ENCODE data around the gene LAYN.
A peak's percentile ranks its signal among the peaks of the same experiment; 100 is the strongest.

LAYN gene

GRCh38 chr11:111582881-111583280, 42.4 kb downstream of the LAYN start:
- Histone ChIP-seq H3K4me2 (ENCODE audit: low read length) (no peak overlapping the region), H3K4me3 (ENCODE audit: low read length) (no peak overlapping the region), H4K20me1 (ENCODE audit: control insufficient read depth, insufficient read depth, low read depth, low read length) (no peaks in the 10 kb centered on the region), H3K36me3 (ENCODE audit: control insufficient read depth, low read length) (no peaks in the 10 kb centered on the region), H3K9me3 (ENCODE audit: control insufficient read depth, insufficient read depth, low read length) (no peaks in the 10 kb centered on the region), H3K4me1 (ENCODE audit: control insufficient read depth, low read length) (peaks cover 22% of the 10 kb centered on the region), H3K27me3 (ENCODE audit: control insufficient read depth, low read length) (no peaks in the 10 kb centered on the region), H3F3A (ENCODE audit: control insufficient read depth, insufficient read depth) (no peaks in the 10 kb centered on the region), H3K79me2 (ENCODE audit: control insufficient read depth, low read length) (no peaks in the 10 kb centered on the region), H3K27ac (ENCODE audit: low read depth, low read length) (no peak overlapping the region), H3K9me2 (replicated peaks; ENCODE audit: control insufficient read depth, low read length) (no peaks in the 10 kb centered on the region)
- TF ChIP-seq EZH2phosphoT487 (IDR thresholded peaks at IDR 0.05; ENCODE audit: borderline replicate concordance, low read length) = no peak
- no peak for TF ChIP-seq CTCF (IDR thresholded peaks at IDR 0.05; ENCODE audit: low read depth, low read length, poor library complexity, severe bottlenecking)

GRCh38 chr11:111585371-111585770, 44.9 kb downstream of the LAYN start:
- no peak overlapping the region for H3K4me2 ChIP-seq (ENCODE audit: low read length)
- no peaks in the 10 kb centered on the region for H3K36me3 ChIP-seq (ENCODE audit: control insufficient read depth, low read length)
- H3K27ac ChIP-seq (ENCODE audit: low read depth, low read length) = no peak overlapping the region
- peaks cover 1% of the 10 kb centered on the region; the same call in 1 of the 2 replicates for H3K27me3 ChIP-seq (ENCODE audit: control insufficient read depth, low read length)
- H3K79me2 ChIP-seq (ENCODE audit: control insufficient read depth, low read length) = no peaks in the 10 kb centered on the region
- peaks cover 22% of the 10 kb centered on the region for H3K4me1 ChIP-seq (ENCODE audit: control insufficient read depth, low read length)
- no peaks in the 10 kb centered on the region for H4K20me1 ChIP-seq (ENCODE audit: control insufficient read depth, insufficient read depth, low read depth, low read length)
- no peak overlapping the region for H3K4me3 ChIP-seq (ENCODE audit: low read length)
- H3K9me3 ChIP-seq (ENCODE audit: control insufficient read depth, insufficient read depth, low read length) = no peaks in the 10 kb centered on the region
- H3F3A ChIP-seq (ENCODE audit: control insufficient read depth, insufficient read depth) = no peaks in the 10 kb centered on the region
- no peak for TF ChIP-seq CTCF (IDR thresholded peaks at IDR 0.05; ENCODE audit: low read depth, low read length, poor library complexity, severe bottlenecking)
- no peak for TF ChIP-seq EZH2phosphoT487 (IDR thresholded peaks at IDR 0.05; ENCODE audit: borderline replicate concordance, low read length)
- no peaks in the 10 kb centered on the region for H3K9me2 ChIP-seq (replicated peaks; ENCODE audit: control insufficient read depth, low read length)

DNA sequence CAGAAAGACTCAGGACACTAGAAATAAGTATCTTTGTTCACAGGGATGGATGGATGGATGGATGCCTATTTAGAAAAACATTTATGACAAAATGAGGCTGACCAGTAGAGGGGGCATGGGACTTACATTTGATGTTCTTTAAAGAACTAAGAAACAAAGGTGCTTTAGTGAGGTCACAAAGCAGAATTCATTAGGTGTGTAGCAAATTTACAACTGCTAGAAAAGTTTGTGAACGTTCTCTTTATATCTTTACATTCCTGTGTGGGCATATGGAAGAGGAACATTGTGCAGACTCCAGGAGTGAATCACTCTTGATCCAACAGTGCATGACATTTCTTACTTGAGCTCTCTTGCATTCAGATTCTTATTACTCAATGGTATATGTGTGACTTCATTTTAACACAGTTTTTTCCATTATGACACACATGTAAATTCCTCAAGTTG, 45.9 kb downstream of the LAYN start:
- Histone ChIP-seq H3K4me1 (ENCODE audit: control insufficient read depth, low read length) (peaks cover 18% of the 10 kb centered on the region), H3K4me3 (ENCODE audit: low read length) (no peak overlapping the region), H4K20me1 (ENCODE audit: control insufficient read depth, insufficient read depth, low read depth, low read length) (no peaks in the 10 kb centered on the region), H3K9me3 (ENCODE audit: control insufficient read depth, insufficient read depth, low read length) (no peaks in the 10 kb centered on the region), H3K79me2 (ENCODE audit: control insufficient read depth, low read length) (no peaks in the 10 kb centered on the region), H3K4me2 (ENCODE audit: low read length) (no peak overlapping the region), H3F3A (ENCODE audit: control insufficient read depth, insufficient read depth) (no peaks in the 10 kb centered on the region), H3K27me3 (ENCODE audit: control insufficient read depth, low read length) (peaks cover 5% of the 10 kb centered on the region; the same call in 1 of the 2 replicates), H3K9me2 (replicated peaks; ENCODE audit: control insufficient read depth, low read length) (no peaks in the 10 kb centered on the region), H3K27ac (ENCODE audit: low read depth, low read length) (no peak overlapping the region), H3K36me3 (ENCODE audit: control insufficient read depth, low read length) (no peaks in the 10 kb centered on the region)
- TF ChIP-seq EZH2phosphoT487 (IDR thresholded peaks at IDR 0.05; ENCODE audit: borderline replicate concordance, low read length) (no peak), CTCF (IDR thresholded peaks at IDR 0.05; ENCODE audit: low read depth, low read length, poor library complexity, severe bottlenecking) (peak; percentile 75)
